Activated CD4-positive, alpha-beta T cell treated with anti-CD3 and anti-CD28 coated beads, Interleukin-2, amount 10 ng/mL, durations not matched to agents 7 days and 5 days (primary cell): ENCODE data around the gene LY9. TPM values are rescaled to one million over a fixed set of nuclear protein-coding genes. Genes with fewer than 3 reads are reported as not detected.

Source experiments
- CTCF ChIA-PET: fragments of 350-600 bp; sonication (Branson Sonifier 250); formaldehyde crosslinking; loops from one replicate; lab custom pipeline; 2021; ENCODE audit warnings: antibody characterized with exemption; lab: Charles Lee
- POLR2A ChIA-PET: fragments of 350-600 bp; sonication (Branson Sonifier 250); formaldehyde crosslinking; loops from one replicate; lab custom pipeline; 2021; ENCODE audit warnings: antibody characterized with exemption; lab: Charles Lee
- DNase-seq: peaks from one replicate; pipeline ENCODE4 v3.0.0-alpha.2; 2020
- H3K27ac Mint-ChIP-seq: one replicate; pipeline ENCODE4 v1.8.0; 2021; ENCODE audit warnings: mild to moderate bottlenecking, moderate library complexity, mixed read lengths
- H3K27me3 Mint-ChIP-seq: one replicate; pipeline ENCODE4 v1.8.0; 2021; ENCODE audit warnings: mixed read lengths
- H3K36me3 Mint-ChIP-seq: one replicate; pipeline ENCODE4 v1.8.0; 2021; ENCODE audit warnings: low read depth, mixed read lengths
- H3K4me1 Mint-ChIP-seq: one replicate; pipeline ENCODE4 v1.8.0; 2021; ENCODE audit warnings: mixed read lengths
- H3K4me3 Mint-ChIP-seq: one replicate; pipeline ENCODE4 v1.8.0; 2021; ENCODE audit warnings: mild to moderate bottlenecking, moderate library complexity, mixed read lengths
- H3K9me3 Mint-ChIP-seq: one replicate; pipeline ENCODE4 v1.8.0; 2021; ENCODE audit warnings: mixed read lengths
- total RNA-seq, 2 experiments: library from RNA; stranded (reverse); gene quantifications; one replicate each; pipeline ENCODE4 v1.2.3, GENCODE V29; 2021

LY9 gene
- total RNA-seq, result 10 to 100 TPM; 45.9 to 49.0 TPM

GRCh38 chr1:160795951-160796383 is at the start of gene LY9:
Gene LY9 (plus strand): TSS chr1:160796174. CDS start chr1:160796188, 14 bp downstream.
- Mint-ChIP-seq H3K36me3 (peaks cover 37% of the 10 kb centered on the region), H3K27me3 (no peaks in the 10 kb centered on the region), H3K9me3 (no peaks in the 10 kb centered on the region), H3K27ac (peak within 1 kb of the TSS; percentile 92), H3K4me1 (peaks cover 61% of the 10 kb centered on the region), H3K4me3 (peak within 1 kb of the TSS; percentile 86)
- POLR2A ChIA-PET, result no interaction called here
- CTCF ChIA-PET, result interaction anchor here (1.0 to 3.4 kb wide), 12 partner anchors 10 to 71 kb away, joined by 3 to 14 read pairs (median 4); no protein-coding TSS in a partner anchor
- DNase-seq, result peak; percentile 91

DNA sequence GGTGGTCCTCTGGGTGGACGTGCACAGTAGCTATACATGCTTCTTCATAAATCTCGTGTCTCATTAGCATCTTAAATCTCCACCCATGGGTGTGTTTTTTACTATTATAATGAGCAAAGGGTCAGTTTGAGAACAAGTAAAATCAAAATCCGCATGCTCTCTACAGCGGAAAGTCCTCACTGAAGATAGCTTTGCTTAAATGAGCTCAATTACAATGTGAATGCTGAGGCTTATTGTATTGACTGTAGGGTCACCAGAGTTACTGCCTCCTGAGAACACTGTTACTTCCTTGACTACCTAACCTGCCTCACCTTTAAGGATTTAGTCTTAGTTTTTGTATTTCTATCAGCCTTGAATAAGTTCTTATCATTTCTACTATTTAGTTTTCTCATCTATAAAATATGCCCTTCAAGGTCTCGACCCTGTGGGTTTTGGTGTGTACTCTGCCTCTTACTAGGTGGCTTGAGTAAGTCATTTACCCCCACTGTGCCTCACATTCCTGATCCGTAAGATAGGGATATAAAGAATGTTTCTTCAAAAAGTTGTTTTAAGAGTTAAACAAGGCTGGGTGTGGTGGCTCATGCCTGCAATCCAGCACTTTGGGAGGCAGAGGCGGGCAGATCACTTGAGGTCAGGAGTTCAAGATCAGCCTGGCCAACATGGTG is 49.0 kb upstream of the LY9 start:
- ChIA-PET CTCF (interaction anchor here (0.7 to 3.6 kb wide), 6 partner anchors 10 to 24 kb away, joined by 3 to 25 read pairs (median 4); no protein-coding TSS in a partner anchor), POLR2A (no interaction called here)
- H3K4me1 Mint-ChIP-seq, result peaks cover 86% of the 10 kb centered on the region
- DNase-seq, result no peak
- H3K27me3 Mint-ChIP-seq, result no peaks in the 10 kb centered on the region
- peaks cover 40% of the 10 kb centered on the region for H3K36me3 Mint-ChIP-seq
- peaks cover 2% of the 10 kb centered on the region for H3K9me3 Mint-ChIP-seq
- no peak overlapping the region for H3K4me3 Mint-ChIP-seq
- H3K27ac Mint-ChIP-seq, result peak overlapping the region; percentile 65

GRCh38 chr1:160747717-160748116 is 48.3 kb upstream of the LY9 start:
- no peak for DNase-seq
- Mint-ChIP-seq H3K4me1 (peaks cover 86% of the 10 kb centered on the region), H3K4me3 (no peak overlapping the region), H3K27me3 (no peaks in the 10 kb centered on the region), H3K36me3 (peaks cover 36% of the 10 kb centered on the region), H3K27ac (no peak overlapping the region), H3K9me3 (peaks cover 2% of the 10 kb centered on the region)
- ChIA-PET POLR2A (no interaction called here), CTCF (interaction anchor here (0.7 to 3.6 kb wide), 8 partner anchors 9 to 72 kb away, joined by 3 to 25 read pairs (median 4); partner anchors contain the start of gene SLAMF7)

DNA sequence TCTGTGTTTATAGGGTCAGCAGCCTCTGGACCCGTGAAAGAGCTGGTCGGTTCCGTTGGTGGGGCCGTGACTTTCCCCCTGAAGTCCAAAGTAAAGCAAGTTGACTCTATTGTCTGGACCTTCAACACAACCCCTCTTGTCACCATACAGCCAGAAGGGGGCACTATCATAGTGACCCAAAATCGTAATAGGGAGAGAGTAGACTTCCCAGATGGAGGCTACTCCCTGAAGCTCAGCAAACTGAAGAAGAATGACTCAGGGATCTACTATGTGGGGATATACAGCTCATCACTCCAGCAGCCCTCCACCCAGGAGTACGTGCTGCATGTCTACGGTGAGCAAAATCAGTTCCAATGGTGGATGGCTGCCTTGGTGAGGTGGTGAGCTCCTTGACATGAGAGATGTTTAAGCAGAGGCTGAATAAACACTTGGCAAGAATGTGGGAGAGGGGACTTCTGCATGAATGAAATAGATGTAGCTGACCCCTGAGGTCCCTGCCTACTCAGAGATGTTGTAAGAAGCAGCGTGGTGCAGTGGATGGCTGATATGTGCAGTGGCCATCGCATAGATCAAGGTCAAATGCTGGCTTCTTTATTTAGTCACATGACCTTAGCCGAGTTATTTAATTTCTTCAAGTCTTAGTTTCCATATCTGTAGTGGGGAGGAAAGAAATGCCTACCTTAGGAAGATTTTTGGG is 47.6 kb upstream of the LY9 start:
- Mint-ChIP-seq H3K4me3 (no peak overlapping the region), H3K27me3 (no peaks in the 10 kb centered on the region), H3K36me3 (peaks cover 35% of the 10 kb centered on the region), H3K27ac (no peak overlapping the region), H3K9me3 (peaks cover 2% of the 10 kb centered on the region), H3K4me1 (peaks cover 84% of the 10 kb centered on the region)
- CTCF ChIA-PET, result interaction anchor here (0.7 to 3.6 kb wide), 9 partner anchors 8 to 73 kb away, joined by 3 to 25 read pairs (median 5); partner anchors contain the start of gene SLAMF7
- POLR2A ChIA-PET, result no interaction called here
- no peak for DNase-seq

DNA sequence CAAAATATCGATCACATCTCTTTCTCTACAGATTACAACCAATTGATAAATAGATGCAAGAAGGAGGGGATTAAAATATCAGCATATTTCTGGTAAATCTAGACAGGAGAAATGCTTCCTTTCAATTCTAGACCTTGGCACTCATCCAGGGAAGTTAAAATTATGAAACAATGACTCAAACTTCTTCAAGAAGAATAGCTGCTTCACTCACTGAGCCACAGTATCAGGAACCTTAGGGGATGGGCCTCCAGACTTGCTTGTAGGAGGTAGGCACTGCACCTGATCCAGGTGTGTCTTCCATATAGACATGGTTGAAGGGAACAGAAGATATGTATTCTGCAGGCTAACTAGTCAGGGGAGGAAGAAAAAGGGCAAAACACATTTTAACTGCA is 47.1 kb upstream of the LY9 start:
- Mint-ChIP-seq H3K4me3 (no peak overlapping the region), H3K27me3 (no peaks in the 10 kb centered on the region), H3K27ac (no peak overlapping the region), H3K36me3 (peaks cover 32% of the 10 kb centered on the region), H3K9me3 (peaks cover 2% of the 10 kb centered on the region), H3K4me1 (peaks cover 78% of the 10 kb centered on the region)
- CTCF ChIA-PET, result interaction anchor here (0.7 to 3.6 kb wide), 8 partner anchors 10 to 947 kb away, joined by 3 to 25 read pairs (median 4); partner anchors contain the start of genes FCRL6 and SLAMF7
- DNase-seq, result no peak
- POLR2A ChIA-PET, result no interaction called here

DNA sequence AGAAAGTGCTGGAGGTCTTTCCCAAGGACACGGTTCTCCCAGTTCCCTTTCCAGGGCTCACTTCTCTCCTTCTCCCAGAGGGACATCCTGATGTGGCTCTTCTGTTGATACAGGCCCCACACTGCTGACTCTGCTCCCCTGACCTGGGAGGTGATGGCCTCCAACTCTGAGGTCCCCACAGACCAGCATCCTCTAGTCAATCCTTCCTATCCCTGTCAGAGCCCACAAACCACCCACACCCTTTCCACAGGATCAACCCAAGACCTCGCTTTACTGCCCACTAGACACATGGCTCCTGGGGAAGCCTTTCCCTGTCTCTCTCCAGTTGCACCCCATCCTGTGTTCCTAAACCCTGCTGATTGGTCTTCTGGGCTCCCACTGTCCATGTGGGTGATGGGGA is 45.4 kb upstream of the LY9 start:
- Mint-ChIP-seq H3K4me3 (no peak overlapping the region), H3K36me3 (peaks cover 24% of the 10 kb centered on the region), H3K27ac (peak overlapping the region; percentile 10), H3K4me1 (peaks cover 65% of the 10 kb centered on the region), H3K9me3 (peaks cover 3% of the 10 kb centered on the region), H3K27me3 (no peaks in the 10 kb centered on the region)
- ChIA-PET POLR2A (no interaction called here), CTCF (interaction anchor here (3.4 to 3.6 kb wide), 2 partner anchors 12 to 17 kb away, joined by 13 to 25 read pairs; partner anchors contain the start of gene SLAMF7)
- DNase-seq, result no peak

GRCh38 chr1:160752406-160752805 is 43.6 kb upstream of the LY9 start:
- Mint-ChIP-seq H3K27me3 (no peaks in the 10 kb centered on the region), H3K36me3 (peaks cover 28% of the 10 kb centered on the region), H3K9me3 (peaks cover 14% of the 10 kb centered on the region), H3K4me1 (peaks cover 68% of the 10 kb centered on the region), H3K4me3 (no peak overlapping the region), H3K27ac (no peak overlapping the region)
- ChIA-PET CTCF (interaction anchor here (1.3 kb wide), 1 partner anchor 15 kb away, joined by 4 read pairs; no protein-coding TSS in a partner anchor), POLR2A (interaction anchor here (0.6 kb wide), 1 partner anchor 85 kb away, joined by 3 read pairs; no protein-coding TSS in a partner anchor)
- no peak for DNase-seq

DNA sequence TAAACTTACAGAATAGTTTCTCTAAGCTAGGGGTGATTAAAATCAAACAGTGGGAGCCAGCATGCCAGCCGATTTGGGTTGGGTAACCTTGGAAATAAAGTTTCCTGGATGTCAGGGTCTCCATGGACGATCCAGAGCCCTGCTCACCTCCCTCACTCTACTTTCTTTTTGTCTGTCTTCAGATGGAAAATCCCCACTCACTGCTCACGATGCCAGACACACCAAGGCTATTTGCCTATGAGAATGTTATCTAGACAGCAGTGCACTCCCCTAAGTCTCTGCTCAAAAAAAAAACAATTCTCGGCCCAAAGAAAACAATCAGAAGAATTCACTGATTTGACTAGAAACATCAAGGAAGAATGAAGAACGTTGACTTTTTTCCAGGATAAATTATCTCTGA is 43.0 kb upstream of the LY9 start:
- Mint-ChIP-seq H3K4me3 (no peak overlapping the region), H3K27me3 (no peaks in the 10 kb centered on the region), H3K36me3 (peaks cover 28% of the 10 kb centered on the region), H3K4me1 (peaks cover 67% of the 10 kb centered on the region), H3K9me3 (peaks cover 14% of the 10 kb centered on the region), H3K27ac (no peak overlapping the region)
- CTCF ChIA-PET, result interaction anchor here (0.7 to 1.3 kb wide), 2 partner anchors 8 to 14 kb away, joined by 4 read pairs; no protein-coding TSS in a partner anchor
- DNase-seq, result no peak
- POLR2A ChIA-PET, result no interaction called here

GRCh38 chr1:160753594-160753993 is 42.4 kb upstream of the LY9 start:
- no peak for DNase-seq
- peaks cover 14% of the 10 kb centered on the region for H3K9me3 Mint-ChIP-seq
- peaks cover 24% of the 10 kb centered on the region for H3K36me3 Mint-ChIP-seq
- no peak overlapping the region for H3K4me3 Mint-ChIP-seq
- POLR2A ChIA-PET, result no interaction called here
- H3K27me3 Mint-ChIP-seq, result no peaks in the 10 kb centered on the region
- CTCF ChIA-PET, result interaction anchor here (0.7 to 1.3 kb wide), 2 partner anchors 8 to 13 kb away, joined by 4 read pairs; no protein-coding TSS in a partner anchor
- peaks cover 61% of the 10 kb centered on the region for H3K4me1 Mint-ChIP-seq
- H3K27ac Mint-ChIP-seq, result no peak overlapping the region

- H3K27me3 Mint-ChIP-seq, result no peaks in the 10 kb centered on the region
- peaks cover 21% of the 10 kb centered on the region for H3K36me3 Mint-ChIP-seq
- DNase-seq, result no peak
- peaks cover 52% of the 10 kb centered on the region for H3K4me1 Mint-ChIP-seq
- H3K27ac Mint-ChIP-seq, result peak overlapping the region; percentile 78
- H3K9me3 Mint-ChIP-seq, result peaks cover 18% of the 10 kb centered on the region
- CTCF ChIA-PET, result interaction anchor here (0.8 to 2.3 kb wide), 10 partner anchors 9 to 107 kb away, joined by 3 to 14 read pairs (median 4); partner anchors contain the start of gene CD244
- POLR2A ChIA-PET, result no interaction called here
- no peak overlapping the region for H3K4me3 Mint-ChIP-seq
Observed at GRCh38 chr1:160755461-160755860, 40.5 kb upstream of the LY9 start.

GRCh38 chr1:160755911-160756848 is 39.8 kb upstream of the LY9 start:
- H3K27me3 Mint-ChIP-seq, result no peaks in the 10 kb centered on the region
- peak overlapping the region; percentile 78 for H3K27ac Mint-ChIP-seq
- no peak overlapping the region for H3K4me3 Mint-ChIP-seq
- no peak for DNase-seq
- peaks cover 46% of the 10 kb centered on the region for H3K4me1 Mint-ChIP-seq
- ChIA-PET CTCF (interaction anchor here (0.8 to 2.3 kb wide), 14 partner anchors 9 to 106 kb away, joined by 3 to 14 read pairs (median 4); partner anchors contain the start of gene CD244), POLR2A (no interaction called here)
- peaks cover 21% of the 10 kb centered on the region for H3K9me3 Mint-ChIP-seq
- H3K36me3 Mint-ChIP-seq, result peaks cover 17% of the 10 kb centered on the region

DNA sequence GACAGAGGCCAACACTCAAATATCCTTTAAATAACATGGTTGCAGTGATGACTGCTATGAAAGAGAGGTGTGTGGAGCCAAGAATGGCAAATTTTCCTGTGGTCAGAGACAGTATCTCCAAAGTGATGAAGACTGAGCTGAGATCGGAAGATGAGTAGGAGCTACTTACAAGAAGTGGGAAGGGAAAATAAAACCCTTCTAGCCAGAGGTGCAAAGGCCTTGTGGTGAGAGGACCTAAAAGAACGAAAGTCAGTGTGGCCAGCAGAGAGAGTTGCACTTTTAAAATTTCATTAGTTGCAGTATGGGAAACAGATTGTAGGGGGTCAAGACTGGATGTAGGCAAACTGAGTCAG is 39.1 kb upstream of the LY9 start:
- Mint-ChIP-seq H3K9me3 (peaks cover 25% of the 10 kb centered on the region), H3K27me3 (no peaks in the 10 kb centered on the region), H3K4me1 (peaks cover 41% of the 10 kb centered on the region), H3K27ac (peak overlapping the region; percentile 0), H3K4me3 (no peak overlapping the region), H3K36me3 (peaks cover 13% of the 10 kb centered on the region)
- CTCF ChIA-PET, result interaction anchor here (0.8 to 2.3 kb wide), 7 partner anchors 10 to 76 kb away, joined by 3 to 14 read pairs (median 4); no protein-coding TSS in a partner anchor
- no peak for DNase-seq
- POLR2A ChIA-PET, result no interaction called here
